Measurements from ENCODE around the gene NOB1. TPM values are rescaled to one million over a fixed set of nuclear protein-coding genes. Genes with fewer than 3 reads are reported as not detected.

The NOB1 gene
- total and polyA plus RNA-seq, 9 of the 15 experiments (the other 6 are each of a cell fraction or from before 2014, with no cell fraction given): 42.4 to 148 (median 116) TPM

DNA sequence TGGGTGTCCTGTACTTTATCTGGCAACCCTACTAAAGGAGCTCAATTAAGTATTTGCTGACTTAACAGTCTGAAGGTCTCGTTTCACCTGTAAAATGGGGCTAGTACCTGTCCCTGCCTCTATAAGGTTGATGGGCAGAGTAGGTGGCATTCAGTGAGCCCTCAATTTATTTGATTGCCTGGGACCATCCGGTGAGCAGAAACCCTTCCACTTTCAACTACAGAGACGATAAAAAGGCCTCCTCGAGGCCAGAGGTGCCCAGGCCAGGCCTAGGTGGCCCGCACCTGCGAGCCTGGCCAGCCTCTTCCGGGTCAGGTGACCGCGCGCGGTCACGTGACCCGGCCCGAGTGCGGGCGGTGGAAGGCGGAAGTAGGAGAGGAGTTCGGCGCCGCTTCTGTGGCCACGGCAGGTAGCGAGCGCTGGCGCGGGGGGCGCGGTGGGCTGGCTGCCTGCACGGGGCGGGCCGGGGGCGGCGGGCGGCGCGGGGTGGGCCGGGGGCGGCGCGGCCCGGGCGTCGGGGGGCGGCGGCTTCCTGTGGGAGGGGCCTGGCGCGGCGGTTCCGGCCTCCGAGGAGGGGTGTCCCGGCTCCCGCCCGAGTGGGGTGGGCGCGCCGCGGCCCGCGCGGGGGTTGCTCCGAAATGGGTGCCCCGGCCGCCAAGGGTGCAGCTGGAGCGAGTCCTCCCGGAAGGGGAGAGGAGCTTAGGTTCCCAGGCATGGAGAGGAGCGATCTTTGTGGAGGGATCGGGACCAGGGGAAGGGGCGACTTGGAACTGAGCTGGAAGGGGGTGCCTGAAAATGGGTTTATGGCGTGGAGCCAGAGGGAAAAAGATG is 7.5 kb upstream of the NOB1 start, which contains the start of gene WWP2 (continued):
- TF ChIP-seq IRF9 (tag; IDR thresholded peaks at IDR 0.05): no peak
- TF ChIP-seq ZNF212 (CRISPR knock-in tag; IDR thresholded peaks at IDR 0.05): no peak
- TF ChIP-seq TFAP4 (CRISPR knock-in tag; IDR thresholded peaks at IDR 0.05; ENCODE audit: borderline replicate concordance): peak; percentile 60; the same call in 1 of the 2 replicates
- no peak for TF ChIP-seq ZNF444 (CRISPR knock-in tag; IDR thresholded peaks at IDR 0.05)
- no peak for TF ChIP-seq ZNF354B (CRISPR knock-in tag; IDR thresholded peaks at IDR 0.05)
- no peak for TF ChIP-seq EWSR1 (IDR thresholded peaks at IDR 0.05; ENCODE audit: borderline replicate concordance, low read depth, partially characterized antibody)
- TF ChIP-seq CBX5 (IDR thresholded peaks at IDR 0.05; ENCODE audit: borderline replicate concordance, low read depth): no peak
- TF ChIP-seq MAX (CRISPR knock-in tag; IDR thresholded peaks at IDR 0.05): peak; percentile 45; the same call in 1 of the 2 replicates

Measured in K562 (cell line).